HG03045 (cell line): ENCODE measurements around the gene TENM4.

Experiments used
- ATAC-seq: cut with Tn5 transposase; IDR thresholded peaks from one replicate; pipeline ENCODE4 v1.9.1; 2021; ENCODE audit warnings: mild to moderate bottlenecking, moderate library complexity; ENCODE audit not compliant: unreplicated experiment

TENM4 gene

GRCh38 chr11:79353706-79354105 is 87.1 kb downstream of the TENM4 start:
- ATAC-seq, result no peak

GRCh38 chr11:79352349-79352703 is 88.5 kb downstream of the TENM4 start:
- ATAC-seq, result no peak

DNA sequence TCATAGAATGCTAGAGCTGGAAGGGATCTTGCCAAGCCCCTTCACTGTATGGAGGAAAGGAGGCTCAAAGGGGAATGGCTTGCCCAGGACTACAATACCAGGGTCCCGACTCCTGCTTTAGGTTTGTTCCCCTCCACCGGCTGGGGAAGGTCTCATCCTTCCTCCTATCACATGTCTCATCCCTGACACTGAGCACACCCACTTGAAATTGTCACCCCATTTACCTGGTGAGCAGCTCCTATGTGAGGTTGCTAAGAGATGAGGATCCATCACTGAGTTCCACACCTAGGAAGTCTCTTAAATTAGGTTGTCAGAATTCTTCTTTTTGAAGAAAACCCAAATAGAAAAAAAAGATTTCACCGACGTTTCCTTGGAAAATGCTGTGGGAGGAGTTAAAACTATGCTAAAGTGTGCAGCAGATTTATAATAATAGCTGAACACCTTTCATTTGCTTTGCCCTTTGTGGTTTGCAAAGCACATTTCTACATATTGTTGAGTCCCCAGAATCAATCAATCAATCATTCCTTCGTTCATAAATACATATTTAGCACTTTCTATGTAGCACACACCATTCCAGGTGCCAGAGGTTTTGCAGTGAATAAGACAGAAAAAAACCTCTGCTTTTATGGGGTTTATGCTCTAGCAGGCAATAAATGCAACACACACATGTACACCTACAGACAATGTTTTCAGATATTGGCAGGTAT is 91.7 kb downstream of the TENM4 start:
- ATAC-seq, result no peak

- no peak for ATAC-seq
Observed at GRCh38 chr11:79346021-79346420, 94.8 kb downstream of the TENM4 start.

DNA sequence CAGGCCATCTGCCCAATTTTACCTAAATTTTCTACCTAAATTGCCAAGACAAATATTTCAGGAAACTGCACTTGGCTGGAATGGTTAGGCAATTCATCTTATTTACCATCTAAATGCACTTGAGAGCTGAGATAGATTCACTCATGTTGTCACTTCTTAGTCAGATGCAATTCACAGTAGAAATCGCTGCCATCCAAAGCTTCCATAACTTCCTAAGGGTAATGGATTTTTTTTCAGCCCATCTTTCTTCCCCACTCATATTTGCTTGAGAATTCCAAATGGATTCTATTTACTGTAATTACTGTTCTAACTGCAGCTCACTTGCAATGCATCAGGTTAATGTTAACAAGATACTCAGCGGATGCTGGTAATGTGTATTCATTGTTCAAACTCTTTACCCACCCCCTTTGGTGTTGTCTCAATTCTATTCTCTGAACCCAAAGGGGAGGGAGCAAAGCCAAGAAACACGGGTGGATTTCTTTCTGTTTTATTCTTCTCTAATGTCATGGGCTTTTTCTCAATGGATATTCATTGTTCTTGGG is 96.0 kb downstream of the TENM4 start:
- ATAC-seq, result no peak

- no peak for ATAC-seq
Observed at GRCh38 chr11:79342686-79343085, 98.1 kb downstream of the TENM4 start.

DNA sequence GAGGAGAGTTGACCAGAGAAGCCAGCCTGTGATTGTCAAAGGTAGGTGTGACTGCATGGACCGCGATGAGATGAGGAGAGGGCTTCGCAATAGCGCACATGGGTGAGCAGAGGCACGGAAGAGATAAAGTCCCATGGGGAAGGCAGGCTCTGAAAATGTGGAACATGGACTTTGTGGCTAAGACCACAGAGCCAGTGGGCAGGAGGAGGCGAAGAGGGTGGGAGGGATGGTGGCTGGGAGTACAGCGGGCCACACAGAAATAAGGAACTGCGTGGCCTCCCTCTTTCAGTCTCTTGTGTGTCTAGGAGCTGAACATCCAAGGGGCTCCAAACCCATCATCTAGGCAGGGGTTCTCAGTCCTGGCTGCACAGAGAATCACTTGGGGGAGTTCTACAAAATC is 98.6 kb downstream of the TENM4 start:
- ATAC-seq, result no peak

DNA sequence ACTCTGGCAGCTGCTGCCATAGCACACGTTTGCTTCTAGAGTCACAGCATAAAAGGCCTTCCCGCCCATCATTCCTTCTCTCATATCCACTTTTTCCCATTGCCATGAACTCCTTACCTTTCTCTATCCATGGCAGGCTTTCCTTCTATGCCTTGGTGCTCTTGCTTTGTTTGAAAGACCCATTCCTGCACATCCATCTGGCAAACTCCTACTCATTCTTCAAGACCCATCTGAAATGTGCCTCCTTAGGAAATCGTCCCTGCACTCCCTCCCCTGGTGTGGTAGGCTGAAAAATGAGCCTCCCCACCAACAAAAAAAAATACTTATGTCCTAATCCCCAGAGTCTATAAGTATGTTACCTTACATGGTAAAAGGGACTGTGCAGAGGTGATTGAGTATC is 100.3 kb downstream of the TENM4 start:
- ATAC-seq, result no peak

GRCh38 chr11:79336797-79337517 is 103.9 kb downstream of the TENM4 start:
- ATAC-seq, result no peak

- ATAC-seq, result no peak
Observed at GRCh38 chr11:79335681-79336080, 105.1 kb downstream of the TENM4 start.

DNA sequence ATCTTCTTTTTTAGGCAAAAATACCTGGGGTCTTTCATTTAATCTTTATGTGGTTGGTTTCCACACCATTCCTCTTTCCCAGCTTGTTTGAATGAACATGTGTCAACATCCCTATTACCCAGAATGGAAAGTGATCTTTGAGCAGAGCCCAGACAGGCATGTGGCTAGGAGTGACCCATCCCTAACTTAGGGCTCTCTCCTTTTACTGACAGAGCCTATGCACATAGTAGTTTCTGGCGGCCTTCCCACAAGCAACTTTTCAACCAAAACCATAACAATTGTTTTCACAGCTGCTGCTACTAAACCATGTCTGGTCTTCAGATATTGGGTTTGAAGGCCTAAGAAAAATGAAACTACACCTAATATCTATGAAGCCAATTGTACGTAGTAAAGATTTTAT is 107.5 kb downstream of the TENM4 start:
- no peak for ATAC-seq

DNA sequence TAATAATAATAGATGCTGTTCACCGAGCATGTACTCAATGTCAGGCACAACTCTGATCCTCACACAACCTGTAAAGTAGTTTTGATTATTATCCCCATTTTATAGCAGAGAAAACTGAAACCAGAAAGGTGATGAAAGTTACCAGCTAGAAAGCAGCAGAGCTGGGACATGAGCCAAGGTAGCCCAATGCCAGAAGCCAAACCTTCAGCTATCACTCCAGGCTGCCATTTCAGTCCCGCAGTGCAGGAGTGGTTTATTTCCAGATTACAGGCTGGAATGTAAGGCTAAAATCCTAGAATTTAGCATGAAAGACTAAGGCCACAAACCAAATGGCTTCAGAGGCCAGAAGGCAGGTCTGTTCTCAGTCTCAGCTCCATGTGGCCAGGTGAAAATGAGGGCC is 108.8 kb downstream of the TENM4 start:
- ATAC-seq, result no peak

DNA sequence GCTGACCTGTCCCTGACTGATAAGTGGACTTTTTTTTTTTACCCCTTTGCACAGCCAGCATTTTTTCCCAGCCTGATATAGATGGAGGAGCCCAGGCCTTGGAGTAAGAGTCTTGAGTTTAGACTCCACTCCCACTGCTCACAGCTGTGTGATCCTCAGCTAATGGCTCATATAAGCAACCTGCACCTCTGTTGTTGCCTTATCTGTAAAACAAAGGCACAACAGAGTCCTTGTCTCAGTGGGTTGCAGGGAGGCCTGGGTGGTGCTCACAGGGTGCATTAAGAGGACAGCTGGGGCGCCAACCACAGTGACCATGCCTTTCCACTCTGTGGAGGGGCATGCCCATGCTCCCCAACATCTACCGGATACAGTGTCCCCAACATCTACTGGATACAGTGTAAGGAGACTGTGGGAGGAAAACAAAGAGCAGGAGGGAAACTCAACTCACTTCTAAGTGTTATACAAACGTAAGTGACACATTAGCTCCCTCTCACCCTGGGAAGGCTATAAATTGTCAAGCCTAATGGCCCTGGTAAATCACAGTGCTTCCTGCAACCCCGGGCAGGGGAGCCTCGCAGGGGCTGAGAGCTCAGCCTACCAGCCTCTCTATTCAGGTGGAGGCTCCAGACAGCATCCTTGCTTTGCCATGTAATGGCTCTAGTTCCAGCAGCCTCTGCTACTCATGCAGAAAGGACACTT is 109.5 kb downstream of the TENM4 start:
- ATAC-seq, result no peak

- ATAC-seq, result no peak
Observed at GRCh38 chr11:79330651-79331050, 110.2 kb downstream of the TENM4 start.

GRCh38 chr11:79329561-79329960 is 111.3 kb downstream of the TENM4 start:
- ATAC-seq, result no peak

DNA sequence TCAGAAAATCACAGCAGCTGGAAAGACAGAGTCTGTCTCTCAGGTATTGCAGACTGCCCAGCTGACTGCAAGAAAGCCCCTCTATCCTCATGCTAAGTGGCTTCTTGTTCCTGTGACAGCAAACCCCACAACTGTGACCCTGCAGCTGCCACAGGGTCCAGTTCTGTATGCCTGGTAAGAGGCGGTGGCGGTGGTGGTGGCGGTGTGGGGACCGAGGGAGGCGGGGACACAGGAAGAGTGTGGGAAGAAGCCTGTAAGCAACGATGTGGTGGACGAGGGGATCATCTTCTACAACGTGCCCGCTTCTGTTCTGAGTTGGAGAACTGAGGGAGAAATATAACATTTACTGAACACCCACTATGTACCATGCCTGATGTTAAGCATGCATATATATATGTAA is 112.4 kb downstream of the TENM4 start:
- ATAC-seq, result no peak

DNA sequence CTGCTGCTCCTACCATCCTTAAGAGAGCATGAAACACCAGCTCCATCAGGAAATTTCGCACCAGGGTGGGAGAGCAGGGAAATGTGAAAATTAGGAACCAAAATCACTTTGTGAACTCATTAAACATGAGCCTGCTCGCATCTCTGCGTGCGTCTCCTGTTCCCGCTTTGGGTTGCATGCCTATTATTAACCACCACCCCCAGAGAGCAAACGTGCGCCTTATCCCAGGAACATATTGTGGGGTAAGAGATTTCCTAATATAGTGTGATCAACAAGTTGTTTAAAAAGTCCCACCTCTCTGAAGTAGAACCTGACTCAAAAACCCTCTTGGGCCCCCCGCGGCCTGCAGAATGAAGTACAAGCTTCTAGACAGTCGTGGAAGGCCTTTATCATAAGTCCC is 115.0 kb downstream of the TENM4 start:
- no peak for ATAC-seq

DNA sequence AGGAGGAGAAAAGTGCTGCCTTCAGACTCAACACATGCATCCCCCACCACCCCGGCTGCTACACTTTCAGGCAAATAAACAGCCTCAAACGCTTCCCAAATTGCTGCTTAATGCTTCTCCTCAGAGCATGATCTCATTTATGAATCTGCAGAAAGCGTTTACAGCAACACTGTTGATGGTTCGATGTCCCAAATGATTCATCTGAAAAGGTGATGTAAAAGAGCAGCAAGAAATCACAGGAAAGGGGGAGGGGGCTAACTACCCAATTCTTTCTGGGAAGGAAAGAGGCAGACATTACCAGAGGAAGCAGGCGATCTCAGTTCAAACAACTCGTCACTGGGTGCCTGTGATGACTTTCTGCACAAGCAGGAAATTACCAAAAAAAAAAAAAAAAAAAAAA is 119.6 kb downstream of the TENM4 start:
- ATAC-seq, result no peak

GRCh38 chr11:79314906-79315689 is 125.7 kb downstream of the TENM4 start:
- no peak for ATAC-seq

DNA sequence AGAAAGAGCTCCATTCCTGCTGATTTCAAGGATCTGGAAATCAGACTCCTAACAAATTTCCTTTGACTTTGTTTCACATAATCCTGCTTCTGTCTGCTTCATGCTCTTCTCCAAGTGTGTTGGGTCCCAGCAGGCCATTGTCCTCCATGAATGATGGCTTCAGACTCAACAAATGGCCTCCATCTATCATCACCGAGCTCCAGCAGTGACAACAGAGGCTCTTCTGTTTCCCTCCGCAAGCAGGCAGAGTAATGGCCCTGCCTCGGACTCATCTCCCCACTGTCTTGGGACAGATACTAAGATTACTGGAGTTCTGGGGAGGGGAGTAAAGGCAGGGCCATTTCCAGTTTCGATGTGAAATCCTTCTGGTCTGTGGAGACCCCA is 127.3 kb downstream of the TENM4 start:
- ATAC-seq, result no peak
